NCI-H2196 treated with DMSO at 0.1 percent for 48 hours (cell line): ENCODE measurements around the gene IKZF1.

Source experiments
- DNase-seq: peaks from one replicate; lab custom pipeline; 2025; ENCODE audit not compliant: unreplicated experiment; lab: John Stamatoyannopoulos, UW

Gene IKZF1

DNA sequence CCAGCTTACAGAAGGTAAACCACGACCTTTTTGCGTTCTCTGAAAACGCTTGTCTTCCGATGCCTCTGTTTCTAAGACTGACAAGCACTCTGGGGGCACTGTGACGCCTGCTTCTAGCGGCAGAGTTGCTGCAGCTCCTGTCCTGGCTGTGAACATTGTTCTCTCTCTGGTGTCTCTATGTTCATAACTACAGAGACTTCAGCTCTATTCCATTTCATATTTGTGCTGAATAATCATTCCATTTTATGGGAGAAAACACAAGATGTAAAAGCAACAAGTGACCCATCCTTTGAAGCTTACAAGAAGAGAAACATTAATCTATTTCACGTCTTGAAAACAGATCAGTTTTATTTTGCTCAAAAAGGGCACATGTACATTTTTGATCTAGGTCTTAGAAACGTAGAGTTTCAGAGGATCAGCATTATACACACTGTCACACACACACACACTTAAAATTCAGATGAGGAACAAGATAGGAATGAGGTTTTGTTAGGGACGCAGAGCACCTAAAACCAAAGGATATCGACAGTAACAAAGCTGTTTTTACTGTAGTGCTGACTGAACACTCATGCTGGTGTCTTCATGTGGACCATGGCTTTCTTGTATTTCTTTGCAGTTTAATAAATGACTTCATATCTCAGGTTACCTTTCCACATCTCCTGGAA lies 3.0 kb downstream of the IKZF1 start:
- no peak for DNase-seq

DNA sequence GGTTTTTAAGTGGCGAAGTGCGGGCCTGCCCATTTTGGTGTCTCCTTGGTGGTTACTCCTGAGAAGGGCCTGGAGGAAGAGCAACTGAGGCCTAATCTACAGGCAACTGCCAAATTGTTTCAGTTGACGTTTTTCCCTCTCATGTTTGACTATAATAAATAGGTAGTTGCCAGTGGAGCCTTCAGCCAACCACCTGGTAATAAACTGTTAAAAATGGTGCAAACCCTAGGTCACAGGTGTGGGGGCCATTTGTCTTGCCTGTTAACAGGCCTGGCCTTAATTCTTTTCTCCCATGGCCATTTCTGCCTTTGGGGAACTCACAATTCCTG lies 3.7 kb downstream of the IKZF1 start:
- DNase-seq = no peak

DNA sequence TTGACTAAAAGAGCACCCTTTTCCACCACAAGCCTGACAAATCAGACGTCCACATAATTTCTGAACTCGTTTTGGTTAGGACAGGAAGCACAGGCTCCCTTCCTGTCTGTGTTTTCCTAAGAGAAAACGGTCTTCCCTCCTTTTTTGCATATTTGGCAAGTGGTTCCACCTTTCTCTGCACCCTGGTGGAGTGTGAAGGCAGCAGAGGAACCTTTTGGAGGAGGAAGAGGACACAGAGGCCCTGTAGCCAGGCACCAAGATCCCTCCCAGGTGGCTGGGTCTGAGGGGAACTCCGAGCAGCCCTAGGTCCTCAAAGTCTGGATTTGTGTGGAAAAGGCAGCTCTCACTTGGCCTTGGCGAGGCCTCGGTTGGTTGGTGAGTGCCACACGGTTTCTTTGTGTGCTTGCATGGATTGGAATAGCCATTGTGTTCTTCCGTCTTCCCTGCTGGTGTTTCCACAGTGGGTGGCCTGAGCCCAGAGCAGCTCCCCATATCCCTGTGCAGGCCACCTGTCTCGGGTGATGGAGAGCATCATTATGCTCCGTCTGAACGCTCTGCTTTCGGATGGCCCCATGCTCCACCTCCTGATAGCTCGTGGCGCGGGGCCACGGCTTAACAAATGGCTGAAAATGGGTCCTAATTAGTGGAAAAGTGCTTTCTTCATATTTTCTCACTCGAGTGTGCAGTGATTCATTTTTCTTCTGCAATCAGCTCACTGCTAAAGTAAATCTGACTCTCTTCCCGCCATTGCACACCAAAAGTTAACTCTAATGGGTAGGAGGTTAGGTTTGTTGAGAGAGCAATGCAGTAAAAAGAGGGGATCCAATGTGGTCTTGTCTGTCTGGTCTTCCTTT lies 4.2 kb downstream of the IKZF1 start:
- no peak for DNase-seq

DNA sequence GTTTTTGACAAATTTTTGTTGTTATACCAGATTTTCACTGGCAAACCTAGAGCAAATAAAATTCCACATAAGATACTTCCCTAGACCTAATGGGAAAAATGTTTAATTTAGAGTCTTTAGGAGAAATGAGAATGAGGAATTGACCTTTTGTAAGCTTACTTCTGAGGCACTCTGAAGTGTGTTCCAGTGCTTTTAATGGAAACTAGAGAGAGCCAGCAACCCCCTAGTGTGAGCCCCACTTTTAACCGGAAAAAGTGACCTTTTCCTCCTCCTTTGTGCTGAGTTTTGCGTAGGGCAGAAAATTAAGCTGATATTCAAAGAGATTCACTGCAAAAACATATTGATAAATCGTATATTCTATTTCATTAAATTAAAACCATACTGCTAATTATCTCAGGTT lies 5.2 kb downstream of the IKZF1 start:
- DNase-seq = no peak

DNA sequence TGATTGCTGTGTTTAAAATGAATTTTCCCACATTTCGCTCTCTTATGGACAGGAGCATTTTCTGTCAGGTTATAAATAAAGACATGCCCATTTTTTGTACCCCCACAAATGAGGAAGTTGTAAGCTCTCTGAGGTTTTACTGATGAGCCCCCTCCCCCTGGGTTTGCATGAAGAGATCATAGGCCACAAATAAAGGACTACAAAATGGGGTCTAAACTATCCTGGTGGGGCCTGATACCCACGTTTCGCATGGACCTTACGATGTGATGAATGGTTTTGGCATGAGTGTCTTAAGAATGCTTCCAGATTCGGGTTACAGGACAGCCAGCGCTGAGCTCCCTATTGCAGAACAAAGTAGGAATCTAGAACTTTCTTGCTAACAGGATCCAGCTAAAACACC lies 5.8 kb downstream of the IKZF1 start:
- DNase-seq = no peak

DNA sequence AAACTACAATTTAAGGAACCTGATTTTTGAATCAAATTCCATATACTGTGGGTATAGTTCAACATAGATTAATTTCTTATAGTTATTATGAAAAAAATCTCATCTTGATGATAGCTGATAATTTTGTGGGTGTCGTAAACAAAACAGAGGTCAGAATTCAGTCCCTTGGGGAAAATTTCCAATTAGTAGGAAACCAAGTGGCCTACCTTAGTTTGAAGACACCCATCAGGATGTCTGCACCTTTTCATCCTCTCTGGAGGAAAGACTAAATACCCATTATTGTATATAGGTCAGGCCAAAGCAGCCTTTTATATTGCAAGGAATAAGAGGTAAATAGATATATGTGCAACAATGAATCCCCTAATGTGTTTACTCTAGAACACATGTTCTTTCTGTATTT lies 6.4 kb downstream of the IKZF1 start:
- DNase-seq = no peak

DNA sequence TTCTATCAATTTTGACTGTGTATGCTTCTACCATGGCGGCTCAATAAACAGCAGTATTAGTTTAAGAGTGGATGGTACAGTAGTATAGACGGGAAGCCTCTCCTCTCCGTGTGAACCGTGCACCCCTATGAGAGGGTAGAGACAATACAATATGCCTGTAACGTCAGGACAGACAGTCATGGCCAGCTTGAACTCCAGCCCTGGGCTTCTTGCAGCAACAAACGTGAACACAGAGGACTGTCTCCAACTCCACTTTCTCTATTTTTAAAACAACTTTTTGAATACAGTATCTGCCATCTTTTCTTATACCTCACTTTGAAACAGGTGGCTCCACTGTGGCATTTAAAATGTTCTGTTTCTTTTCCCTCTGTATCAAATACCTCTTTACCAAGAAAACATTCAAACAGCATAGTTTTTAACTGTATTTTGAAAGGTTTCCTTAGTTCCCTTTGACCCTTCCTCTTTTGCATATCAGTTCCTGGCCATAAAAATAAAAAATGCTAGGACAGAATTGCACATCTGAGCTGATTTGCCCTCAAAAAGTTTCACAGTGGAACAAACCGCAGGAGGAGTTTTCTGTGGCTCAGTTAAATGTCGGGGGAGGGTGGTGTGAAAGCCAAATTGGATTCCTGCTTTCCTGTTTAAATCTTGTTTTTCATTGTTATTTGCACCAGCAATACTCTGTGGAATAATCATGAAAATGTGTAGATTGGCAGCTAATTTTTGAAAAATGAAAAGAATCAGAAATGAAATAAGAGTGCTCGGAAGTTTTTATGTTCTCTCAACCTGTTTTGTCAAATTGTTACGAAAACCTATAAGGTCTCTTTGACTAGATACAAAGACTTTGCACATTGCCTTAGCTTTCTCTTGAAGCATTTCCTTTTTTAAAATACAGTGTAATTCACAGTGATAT lies 8.0 kb downstream of the IKZF1 start:
- no peak for DNase-seq

DNA sequence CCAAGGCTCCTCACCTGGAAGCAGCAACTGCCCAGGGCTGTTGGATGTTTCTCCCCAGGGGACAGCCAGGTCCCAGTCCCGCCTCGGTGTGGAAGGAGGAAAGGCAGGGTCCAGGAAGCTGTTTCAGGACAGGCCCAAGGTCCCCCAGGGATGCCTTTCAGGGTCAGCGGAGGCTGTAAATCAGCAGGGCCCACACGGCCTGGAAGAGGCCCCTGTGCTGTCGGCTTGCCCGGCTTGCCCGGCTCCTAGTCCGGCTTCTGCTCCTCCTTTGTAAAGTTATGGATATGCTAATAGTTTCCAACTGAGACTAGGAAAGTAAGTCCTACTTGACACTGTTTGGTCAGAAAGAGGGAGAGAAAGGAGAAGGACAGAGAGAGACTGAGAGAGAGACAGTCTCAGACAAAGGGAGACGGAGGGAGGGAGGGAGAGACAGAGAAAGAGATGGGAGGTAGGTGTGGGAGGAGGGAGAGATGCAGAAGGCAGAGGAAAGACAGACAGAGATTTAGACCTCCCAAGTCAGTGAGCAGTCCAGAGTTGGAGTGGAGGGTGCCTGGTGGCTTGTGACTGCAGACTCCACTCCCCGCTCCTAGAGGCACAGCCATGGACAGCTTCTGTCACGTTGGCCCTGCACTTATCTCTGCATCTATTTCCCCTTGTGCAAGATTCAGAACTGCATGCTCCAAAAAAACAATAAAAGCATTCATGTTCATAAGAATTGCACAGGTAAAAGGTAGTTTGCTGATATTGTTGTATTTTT lies 10.5 kb downstream of the IKZF1 start:
- no peak for DNase-seq

DNA sequence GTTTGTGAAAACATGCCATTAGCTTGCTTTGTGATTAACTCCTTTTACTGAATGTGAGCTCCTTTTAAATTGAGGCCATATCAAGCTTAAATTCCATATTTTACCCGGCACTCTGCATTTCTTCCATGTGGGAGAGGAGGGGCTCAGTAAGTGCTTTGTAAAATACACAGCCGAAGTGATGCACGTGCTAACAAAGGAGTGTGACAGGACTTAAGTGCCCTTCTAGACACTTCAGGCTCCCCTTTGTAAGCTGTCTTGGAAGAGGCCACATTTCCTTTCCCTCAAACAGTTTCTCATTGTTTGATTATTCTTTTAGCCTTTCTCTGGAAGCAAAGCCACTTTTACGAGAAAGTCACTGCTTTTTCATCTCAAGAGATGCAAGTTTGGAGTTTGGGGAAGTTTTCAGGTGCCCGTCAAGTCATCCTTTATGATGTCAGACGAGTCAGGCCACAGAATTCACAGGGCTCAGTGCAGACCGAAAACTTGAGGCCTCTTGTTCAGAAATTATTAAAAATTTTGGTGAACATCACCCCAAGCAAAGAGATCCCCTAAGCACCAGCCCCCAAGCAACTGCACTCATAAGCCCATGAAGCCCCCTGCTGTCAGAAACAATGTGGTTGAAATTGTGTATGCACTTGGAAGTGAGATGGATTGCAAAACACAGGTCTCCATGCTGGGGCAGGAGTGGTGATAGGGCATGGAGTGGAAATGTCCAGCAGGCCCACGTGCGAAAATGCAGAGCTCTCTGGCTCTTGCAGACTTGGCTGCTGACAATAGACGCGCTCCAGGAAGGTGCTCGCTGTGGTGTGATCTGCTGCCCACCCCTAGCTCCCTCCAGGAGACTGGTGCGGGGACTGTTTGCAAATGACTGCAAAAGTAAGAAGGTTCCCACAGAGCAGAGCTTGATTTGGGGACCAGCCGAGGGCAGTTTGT lies 11.5 kb downstream of the IKZF1 start:
- no peak for DNase-seq

DNA sequence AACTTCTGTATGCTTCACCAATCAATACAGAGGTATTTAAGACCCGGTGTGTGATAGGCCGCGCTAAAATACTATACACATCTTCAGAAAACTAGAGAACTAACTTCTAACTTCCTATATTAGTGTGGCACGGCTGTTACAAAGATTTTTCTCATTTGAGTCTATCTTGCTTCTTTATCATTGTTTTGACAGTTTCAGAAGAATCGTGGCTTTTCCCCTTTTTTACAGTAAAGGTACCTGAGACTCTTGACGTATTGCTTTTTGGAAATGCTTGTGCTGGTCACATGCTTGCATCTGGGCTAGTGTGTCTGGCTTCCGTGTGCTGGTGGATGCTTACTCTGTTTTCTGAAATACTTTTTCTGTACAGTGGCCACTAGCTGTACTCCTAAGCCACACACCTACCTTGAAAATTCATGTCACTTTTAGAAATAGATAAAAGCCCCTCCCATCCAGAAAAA lies 12.7 kb downstream of the IKZF1 start:
- no peak for DNase-seq

DNA sequence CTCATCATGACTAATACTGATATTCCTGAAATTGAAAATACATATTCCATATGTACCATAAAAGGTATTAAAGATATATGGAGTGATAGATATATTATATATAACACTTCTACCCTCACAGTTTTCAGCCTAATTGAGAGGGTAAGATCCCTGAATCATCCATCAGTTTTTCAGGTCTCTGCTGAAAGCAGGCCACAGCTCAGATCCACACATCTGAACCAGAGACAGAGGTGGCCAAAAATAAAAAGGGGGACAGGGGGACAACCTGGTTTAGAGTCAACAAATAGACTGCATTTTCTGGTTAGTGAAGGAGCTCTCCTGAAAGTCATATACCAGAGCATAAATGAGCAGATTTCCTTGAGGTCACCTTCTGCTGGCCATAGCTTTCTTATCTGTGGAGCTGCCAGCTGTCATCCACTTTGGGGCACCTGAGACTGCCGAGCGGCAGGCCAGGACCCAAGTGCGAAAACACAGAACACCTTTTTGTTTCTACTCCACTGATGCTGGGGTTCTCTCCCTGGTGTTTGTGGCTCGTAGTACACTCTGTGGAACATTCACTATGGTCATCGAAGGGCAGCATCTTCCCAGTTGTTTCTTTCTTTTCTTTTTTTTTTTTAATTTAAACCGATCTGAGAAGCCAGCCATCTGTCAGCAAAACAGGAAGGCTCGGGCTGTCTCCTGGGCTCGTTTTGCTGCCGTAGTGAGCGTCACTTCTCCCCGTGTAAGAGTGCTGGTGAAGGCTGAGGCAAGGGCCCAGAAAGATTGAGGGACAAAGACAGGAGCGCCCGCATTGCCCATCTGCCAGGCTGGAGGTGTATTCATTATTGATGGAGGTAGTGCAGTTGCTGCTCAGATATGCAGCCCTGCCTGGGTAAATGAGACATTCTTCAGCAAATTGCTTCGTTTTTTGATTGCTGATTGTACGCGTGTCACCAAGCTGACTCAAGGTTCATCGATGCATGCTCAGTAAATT lies 13.5 kb downstream of the IKZF1 start:
- DNase-seq = no peak

DNA sequence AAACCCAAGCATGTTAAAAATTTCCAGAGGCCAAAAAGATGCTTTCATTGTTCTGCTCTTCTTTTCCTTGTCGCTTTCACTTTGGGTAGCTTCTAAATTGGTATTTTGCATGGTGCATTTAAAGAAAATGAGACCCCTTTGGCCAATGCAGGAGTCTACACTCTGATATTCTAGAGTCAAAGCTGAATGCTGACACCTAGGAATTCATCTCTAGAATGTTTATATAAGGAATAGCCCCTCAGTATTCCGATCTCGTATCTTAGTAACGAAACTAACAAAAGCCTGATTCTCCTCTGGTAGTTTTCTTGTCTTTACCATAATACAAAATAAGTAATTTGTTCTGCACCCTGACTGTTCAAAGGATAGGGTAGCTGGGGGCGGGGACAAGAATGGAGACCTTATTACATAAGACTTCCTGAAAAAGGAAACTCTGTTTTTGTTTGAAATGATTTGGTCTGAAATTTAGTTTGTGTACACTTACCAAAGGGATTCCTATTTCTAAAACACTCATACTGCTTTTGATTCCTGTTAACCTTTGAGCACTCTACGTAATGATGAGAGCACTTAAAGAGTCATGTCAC lies 17.1 kb downstream of the IKZF1 start:
- no peak for DNase-seq

DNA sequence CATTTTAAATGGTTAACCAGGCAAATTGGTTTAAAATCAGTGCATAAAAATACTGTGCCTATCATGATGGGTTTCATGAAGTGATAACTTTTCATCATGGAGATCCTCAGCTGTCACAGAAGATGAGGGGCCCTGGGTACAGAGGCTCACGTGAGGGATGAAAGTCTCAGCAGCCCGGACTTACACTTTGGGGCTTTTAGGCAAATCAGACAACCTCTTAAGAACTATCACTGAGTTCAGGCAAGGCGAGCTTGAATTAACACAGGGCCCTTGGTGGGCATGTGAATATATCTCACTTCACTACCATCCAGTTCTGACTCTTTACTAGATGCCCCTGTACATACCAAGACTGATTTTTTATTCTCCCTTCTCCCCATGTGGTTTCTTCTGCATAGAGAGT lies 19.6 kb downstream of the IKZF1 start:
- DNase-seq = no peak

DNA sequence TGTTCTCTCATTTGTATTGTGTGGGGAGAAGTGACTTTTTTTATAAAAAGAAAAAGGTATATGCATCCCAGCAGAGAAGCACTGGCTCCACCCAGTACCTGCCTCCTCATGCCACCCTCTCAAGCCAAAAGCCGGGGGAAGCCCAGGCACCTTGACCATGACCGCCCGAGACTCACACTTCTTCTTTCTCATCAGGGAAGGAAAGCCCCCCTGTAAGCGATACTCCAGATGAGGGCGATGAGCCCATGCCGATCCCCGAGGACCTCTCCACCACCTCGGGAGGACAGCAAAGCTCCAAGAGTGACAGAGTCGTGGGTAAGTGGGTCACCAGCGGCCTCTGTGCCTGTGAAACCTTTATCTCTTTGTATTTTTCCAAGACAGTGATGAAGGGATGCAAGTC lies 22.9 kb downstream of the IKZF1 start:
- DNase-seq = no peak

DNA sequence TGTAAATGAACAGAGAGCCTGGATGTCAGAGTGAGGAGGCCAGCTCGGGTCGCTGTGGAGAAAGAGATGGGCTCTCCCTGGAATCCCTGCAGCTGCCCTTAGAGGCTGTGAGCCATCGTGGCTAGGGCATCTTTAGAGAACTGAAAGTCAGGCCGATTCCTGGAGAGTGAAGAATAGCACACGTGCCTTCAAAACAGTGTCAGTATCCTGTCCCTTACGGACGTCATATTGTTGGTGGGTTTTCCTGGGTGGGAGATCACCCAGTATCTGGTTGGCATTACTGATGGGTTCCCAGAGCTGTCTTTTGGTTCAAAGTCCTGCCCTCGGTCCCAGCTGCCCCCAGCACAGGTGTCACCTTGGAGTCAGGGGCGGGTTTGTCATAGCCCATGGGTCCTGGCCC lies 25.3 kb downstream of the IKZF1 start:
- no peak for DNase-seq

DNA sequence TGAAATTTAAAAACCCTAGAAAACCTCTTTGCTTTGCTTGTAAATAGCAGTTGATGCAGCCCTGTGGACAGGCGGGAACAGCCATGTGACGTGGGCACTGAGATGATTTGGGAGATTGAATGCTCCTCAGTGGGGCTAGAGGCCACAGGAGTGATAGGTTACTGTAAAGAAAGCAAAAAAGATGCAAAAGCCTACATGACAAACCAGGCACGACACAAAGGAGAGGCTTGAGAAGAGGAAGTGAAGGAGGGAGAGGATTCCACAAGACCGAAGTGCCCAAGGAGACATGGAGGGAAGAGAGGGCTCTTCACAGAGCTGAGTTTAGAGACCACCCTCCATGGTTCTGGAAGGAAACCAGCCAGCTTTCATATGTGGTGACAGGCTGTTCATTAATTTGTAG lies 25.7 kb downstream of the IKZF1 start:
- no peak for DNase-seq

DNA sequence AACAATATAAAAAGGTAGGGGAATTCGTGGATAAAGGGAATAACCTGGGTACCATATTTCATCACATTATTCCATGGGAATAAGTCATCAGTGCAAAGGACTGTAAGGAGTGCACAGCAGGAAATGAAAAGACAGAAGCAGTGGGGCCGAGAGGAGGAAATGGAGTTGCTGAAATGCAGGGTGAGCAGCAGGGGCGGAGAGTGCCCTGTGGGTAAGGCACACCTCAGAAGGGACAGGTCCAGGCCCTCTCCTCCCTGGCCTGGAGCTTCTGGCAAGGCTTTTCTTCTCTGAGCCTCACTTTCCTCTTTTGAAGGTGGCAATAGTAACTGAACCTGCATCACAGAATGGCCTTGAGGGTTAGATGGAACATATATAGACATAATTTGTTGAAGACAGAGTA lies 26.2 kb downstream of the IKZF1 start:
- no peak for DNase-seq

DNA sequence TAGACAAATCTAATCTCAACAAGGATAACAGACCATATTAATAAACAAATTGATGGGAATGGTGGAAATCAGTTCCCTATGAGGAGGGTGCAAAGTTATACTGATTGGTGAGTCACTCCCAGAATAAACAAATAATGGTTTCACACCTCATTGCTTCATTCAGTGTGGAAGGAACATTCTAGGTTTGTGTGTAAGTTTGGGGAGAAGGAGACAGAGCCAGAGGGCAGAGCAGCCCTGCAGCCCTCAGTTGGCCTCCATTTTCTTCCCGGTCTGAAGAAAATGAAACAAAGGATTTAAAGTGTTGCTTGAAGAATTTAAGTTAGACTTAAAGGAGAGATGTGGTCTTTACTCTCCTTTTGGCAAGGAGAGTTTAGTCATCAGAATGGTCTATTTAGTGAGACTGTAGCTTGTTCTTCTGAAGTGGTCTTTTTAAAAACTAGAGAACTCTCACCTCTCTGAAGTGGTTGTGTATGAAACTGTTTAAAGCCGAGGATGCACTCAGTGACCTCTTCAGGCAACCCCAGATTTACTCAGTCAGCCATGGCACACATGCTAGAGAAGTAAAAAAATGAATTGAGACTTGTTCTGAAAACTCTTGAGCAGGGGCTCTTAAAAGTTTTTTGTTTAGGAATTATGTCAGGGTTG lies 27.2 kb downstream of the IKZF1 start:
- no peak for DNase-seq
